Measurements from ENCODE around the gene TP63. TPM values are rescaled to one million over a fixed set of nuclear protein-coding genes. Genes with fewer than 3 reads are reported as not detected.
A peak's percentile ranks its signal among the peaks of the same experiment; 100 is the strongest.

The TP63 gene
- total and polyA plus RNA-seq, 2 donors (not counting 3 experiments of a cell fraction or from before 2014, with no cell fraction given), result not detected

DNA sequence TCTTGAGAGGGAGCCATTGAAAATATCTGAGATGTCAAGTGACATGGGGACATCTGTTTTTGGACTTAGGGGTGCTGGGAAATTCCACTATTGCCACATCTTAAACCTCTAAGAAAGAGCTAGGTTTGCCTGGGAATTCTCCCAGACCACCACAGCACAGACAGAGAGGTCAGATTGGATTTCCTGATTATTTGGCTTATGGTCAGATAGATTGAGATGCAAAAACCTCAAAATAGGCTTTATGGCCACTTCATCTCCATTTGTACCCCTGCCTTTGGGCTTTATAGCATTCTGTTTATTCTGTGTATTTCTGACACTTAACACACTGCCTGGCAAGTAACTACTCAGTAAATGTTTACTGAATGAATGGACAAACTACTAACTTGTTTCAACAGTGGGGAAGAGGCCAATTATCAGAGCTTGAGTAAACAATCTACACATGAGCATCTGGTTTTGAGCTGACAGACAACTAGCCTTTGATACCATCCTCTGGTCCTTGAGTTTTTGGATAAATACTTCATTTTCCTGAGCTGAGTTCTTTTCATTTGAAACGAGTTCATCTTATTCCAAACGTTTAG lies 81.8 kb downstream of the TP63 start:
- no peaks in the 10 kb centered on the region for H3K9me1 ChIP-seq (replicated peaks; ENCODE audit: control insufficient read depth, extremely low read depth, insufficient read depth, low read length)
- H4K20me1 ChIP-seq (replicated peaks; ENCODE audit: control insufficient read depth, extremely low read depth, insufficient read depth, low read length), result no peaks in the 10 kb centered on the region
- no peak for TF ChIP-seq POLR2A (IDR thresholded peaks at IDR 0.05; ENCODE audit: low read depth, low read length)
- no peak for TF ChIP-seq FOS (IDR thresholded peaks at IDR 0.05; ENCODE audit: borderline replicate concordance, insufficient read depth, low read length)
- no peak for TF ChIP-seq JUN (IDR thresholded peaks at IDR 0.05; ENCODE audit: borderline replicate concordance, insufficient read depth, insufficient read length, low read depth)
- no peak for TF ChIP-seq GATA2 (IDR thresholded peaks at IDR 0.05; ENCODE audit: insufficient read depth, insufficient read length, low read depth, low read length)
- no peak for TF ChIP-seq EZH2 (IDR thresholded peaks at IDR 0.05; ENCODE audit: borderline replicate concordance, low read depth, low read length, severe bottlenecking)
- no peak for TF ChIP-seq POLR2AphosphoS5 (IDR thresholded peaks at IDR 0.05; ENCODE audit: insufficient read depth, low read depth, low read length)
- TF ChIP-seq, protein P1, sequence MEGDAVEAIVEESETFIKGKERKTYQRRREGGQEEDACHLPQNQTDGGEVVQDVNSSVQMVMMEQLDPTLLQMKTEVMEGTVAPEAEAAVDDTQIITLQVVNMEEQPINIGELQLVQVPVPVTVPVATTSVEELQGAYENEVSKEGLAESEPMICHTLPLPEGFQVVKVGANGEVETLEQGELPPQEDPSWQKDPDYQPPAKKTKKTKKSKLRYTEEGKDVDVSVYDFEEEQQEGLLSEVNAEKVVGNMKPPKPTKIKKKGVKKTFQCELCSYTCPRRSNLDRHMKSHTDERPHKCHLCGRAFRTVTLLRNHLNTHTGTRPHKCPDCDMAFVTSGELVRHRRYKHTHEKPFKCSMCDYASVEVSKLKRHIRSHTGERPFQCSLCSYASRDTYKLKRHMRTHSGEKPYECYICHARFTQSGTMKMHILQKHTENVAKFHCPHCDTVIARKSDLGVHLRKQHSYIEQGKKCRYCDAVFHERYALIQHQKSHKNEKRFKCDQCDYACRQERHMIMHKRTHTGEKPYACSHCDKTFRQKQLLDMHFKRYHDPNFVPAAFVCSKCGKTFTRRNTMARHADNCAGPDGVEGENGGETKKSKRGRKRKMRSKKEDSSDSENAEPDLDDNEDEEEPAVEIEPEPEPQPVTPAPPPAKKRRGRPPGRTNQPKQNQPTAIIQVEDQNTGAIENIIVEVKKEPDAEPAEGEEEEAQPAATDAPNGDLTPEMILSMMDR (IDR thresholded peaks at IDR 0.05; ENCODE audit: extremely low read depth in 1 of 2, insufficient read depth in 1 of 2, low read depth in 1 of 2, low read length in 2 of 2), result no peak
- TF ChIP-seq MYC (IDR thresholded peaks at IDR 0.05; ENCODE audit: low read depth, low read length), result no peak
- TF ChIP-seq, protein P2, sequence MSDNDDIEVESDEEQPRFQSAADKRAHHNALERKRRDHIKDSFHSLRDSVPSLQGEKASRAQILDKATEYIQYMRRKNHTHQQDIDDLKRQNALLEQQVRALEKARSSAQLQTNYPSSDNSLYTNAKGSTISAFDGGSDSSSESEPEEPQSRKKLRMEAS (IDR thresholded peaks at IDR 0.05; ENCODE audit: insufficient read depth, insufficient read length), result no peak
- POLR2A ChIA-PET, result no interaction called here
- CTCF ChIA-PET, result interaction anchor here (1.0 kb wide), 1 partner anchor 236 kb away, joined by 3 read pairs; no protein-coding TSS in a partner anchor
- BruUV-seq (replicated peaks), result no TSS peak
- intact Hi-C loops (cut with micrococcal nuclease) (no loop called here), dilution Hi-C loops (cut with MboI; ENCODE audit: extremely low pct_ligation_motif_present, low sequenced_read_pairs) (no loop called here)
- H3K9me3 ChIP-seq (replicated peaks; ENCODE audit: control insufficient read depth, insufficient read depth, low read length), result no peaks in the 10 kb centered on the region
- FAIRE-seq (peak; percentile 4), DNase-seq (ENCODE audit: low read depth, low spot score) (no peak)
- no peaks in the 10 kb centered on the region for H3K36me3 ChIP-seq (ENCODE audit: control insufficient read depth in 2 of 2, extremely low read depth in 1 of 2, insufficient read depth in 2 of 2, low read length in 2 of 2)
- no peak overlapping the region for H3K27ac ChIP-seq (ENCODE audit: insufficient read depth, low read depth, low read length)
- H3K27me3 ChIP-seq (ENCODE audit: control insufficient read depth in 2 of 2, insufficient read depth in 2 of 2, low read length in 2 of 2), result no peaks in the 10 kb centered on the region
- no peak overlapping the region for H3K4me2 ChIP-seq (ENCODE audit: insufficient read depth, low read length)
- H3K4me3 ChIP-seq (replicated peaks in 1 of 3; ENCODE audit: insufficient read depth in 1 of 3, low read depth in 1 of 3, low read length in 3 of 3), result no peak overlapping the region
- no peaks in the 10 kb centered on the region for H3K79me2 ChIP-seq (ENCODE audit: control insufficient read depth, insufficient read depth, low read length)
- no peak overlapping the region for H3K9ac ChIP-seq (replicated peaks; ENCODE audit: extremely low read depth, insufficient read depth, low read length)
- H3K4me1 ChIP-seq (ENCODE audit: control insufficient read depth, extremely low read depth, insufficient read depth, low read length), result peaks cover 22% of the 10 kb centered on the region
- H2AFZ ChIP-seq (ENCODE audit: low read depth, low read length), result no peak overlapping the region

All from endothelial cell of umbilical vein (primary cell).